GM19238 (cell line): Measurements from ENCODE around the gene RABEP1.
A peak's percentile ranks its signal among the peaks of the same experiment; 100 is the strongest.
"Not testable (repeated sequence)": the region's sequence is repeated elsewhere in the genome, so short reads cannot be mapped to it uniquely, and the experiment has no call there.

Experiments used
- DNase-seq: peaks from one replicate; pipeline ENCODE4 v3.0.0; 2011; ENCODE audit warnings: low spot score; ENCODE audit not compliant: insufficient read length

The RABEP1 gene

DNA sequence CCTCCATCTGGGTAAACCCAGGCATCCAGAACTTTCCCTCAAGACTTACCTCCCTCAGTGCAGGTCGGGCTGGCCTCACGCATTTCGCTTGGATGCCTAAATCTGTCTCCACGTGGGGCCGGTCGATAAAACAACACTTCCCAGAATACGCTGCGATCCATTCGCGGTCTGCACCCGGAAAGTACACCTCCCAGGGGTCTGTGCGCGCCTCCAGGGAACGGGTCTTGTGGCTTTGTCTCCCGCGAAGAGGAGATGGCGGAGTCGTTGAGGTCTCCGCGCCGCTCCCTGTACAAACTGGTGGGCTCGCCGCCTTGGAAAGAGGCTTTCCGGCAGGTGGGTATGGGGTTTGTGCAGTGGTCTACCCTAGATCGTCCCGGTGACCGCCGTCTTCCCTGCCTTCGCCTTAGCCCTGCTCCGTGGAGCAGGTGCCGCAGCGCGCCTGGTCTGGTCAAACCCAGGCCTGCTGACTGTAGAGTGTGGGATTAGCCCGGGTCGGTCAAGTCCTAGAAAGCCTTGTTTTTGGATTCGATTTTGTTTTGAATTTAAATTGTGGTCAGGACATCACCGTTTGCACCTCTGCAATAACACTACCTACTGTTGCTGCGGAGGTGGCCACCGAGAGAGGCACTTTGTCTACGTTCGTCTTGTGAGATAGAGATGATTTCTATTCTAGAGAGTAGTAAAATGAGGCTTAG lies 138.0 kb downstream of the RABEP1 start, which contains the start of gene RPAIN:
TSS of gene RPAIN (plus strand) at position 224 of the 695 bp plus-strand sequence. CDS start at position 253, 29 bp downstream.
- peak; percentile 73 for DNase-seq

DNA sequence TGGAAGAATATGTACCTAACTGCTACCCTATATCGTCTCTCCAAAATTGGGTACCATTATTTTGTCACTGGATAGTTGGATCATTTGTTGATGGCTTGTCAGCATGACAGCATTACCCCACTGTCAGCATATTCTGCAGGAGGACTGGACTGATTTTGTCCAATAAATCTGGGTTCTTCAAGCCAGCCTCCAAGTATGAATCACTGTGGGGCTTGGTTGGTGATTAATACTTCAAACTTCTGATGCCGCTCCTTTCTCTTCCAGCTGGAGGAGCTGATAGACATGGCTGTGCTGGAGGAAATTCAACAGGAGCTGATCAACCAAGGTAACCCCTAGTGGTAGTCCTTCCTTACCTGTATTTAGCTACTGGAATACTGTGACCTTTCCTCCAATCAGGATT lies 140.4 kb downstream of the RABEP1 start:
- DNase-seq = no peak

DNA sequence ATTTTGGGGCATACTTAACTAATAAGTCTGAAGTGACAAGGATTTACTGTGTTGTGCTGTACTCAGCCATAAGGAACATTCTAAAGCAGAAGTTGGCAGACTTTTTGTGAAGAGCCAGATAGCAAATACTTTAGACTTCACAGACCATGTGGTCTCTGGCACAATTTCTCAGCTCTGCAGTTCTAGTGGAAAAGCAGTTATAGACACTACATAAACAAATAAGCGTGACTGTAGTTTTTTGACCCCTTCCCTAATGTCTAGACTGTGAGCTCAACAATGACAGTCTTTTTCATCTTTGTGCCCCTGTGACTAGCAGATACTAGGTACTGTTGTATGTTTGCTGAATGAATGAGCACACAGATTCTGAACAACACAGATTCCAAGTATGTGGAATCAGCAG lies 142.8 kb downstream of the RABEP1 start:
- no peak for DNase-seq

DNA sequence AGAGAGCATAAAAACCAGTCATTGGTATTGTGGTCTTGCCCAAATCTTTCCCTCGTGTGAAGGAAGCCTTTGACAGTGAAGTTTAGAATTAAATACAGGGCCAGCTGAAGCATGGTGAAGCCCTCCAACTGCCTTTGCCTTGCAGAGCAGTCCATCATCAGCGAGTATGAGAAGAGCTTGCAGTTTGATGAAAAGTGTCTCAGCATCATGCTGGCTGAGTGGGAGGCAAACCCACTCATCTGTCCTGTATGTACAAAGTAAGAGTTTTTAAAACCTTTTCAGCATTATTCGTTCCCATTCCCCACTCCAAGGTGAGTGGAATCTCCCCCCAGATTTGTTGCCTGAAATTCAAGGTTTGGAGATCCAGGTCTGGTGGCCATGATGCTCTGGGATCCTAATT lies 143.7 kb downstream of the RABEP1 start:
- DNase-seq = no peak

DNA sequence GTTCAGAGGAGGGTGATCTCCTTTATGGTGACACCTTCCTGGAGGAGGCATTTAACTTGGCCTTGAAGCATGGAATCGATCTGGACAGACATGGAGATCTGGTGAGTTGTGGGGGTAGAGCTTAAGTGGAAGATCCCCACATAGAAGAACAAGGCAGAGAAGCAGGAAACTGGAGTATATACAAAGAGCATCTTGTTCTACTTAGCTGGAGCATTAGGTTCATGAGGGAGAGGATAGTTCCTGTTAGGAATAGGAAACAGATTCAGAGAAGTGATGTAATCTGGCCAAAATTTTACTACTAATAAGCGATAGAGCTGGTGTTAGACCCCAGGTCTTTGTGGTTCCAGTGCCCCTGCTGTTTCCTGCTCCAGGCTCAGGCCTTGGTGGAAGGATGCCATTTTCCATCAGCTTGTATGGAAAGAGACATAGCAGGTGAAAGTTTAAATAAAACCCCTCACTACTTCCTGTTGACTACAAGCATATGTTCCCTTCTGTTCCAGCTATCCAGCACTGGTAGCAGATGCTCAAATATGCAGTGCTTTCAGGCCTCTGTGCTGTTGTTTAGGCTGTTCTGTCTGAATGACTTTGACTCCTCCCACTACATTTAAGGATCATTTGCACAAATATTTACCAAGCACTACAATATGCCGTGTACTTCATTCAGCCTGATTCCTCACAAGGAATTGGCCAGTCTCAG lies 147.3 kb downstream of the RABEP1 start:
- DNase-seq = no peak

DNA sequence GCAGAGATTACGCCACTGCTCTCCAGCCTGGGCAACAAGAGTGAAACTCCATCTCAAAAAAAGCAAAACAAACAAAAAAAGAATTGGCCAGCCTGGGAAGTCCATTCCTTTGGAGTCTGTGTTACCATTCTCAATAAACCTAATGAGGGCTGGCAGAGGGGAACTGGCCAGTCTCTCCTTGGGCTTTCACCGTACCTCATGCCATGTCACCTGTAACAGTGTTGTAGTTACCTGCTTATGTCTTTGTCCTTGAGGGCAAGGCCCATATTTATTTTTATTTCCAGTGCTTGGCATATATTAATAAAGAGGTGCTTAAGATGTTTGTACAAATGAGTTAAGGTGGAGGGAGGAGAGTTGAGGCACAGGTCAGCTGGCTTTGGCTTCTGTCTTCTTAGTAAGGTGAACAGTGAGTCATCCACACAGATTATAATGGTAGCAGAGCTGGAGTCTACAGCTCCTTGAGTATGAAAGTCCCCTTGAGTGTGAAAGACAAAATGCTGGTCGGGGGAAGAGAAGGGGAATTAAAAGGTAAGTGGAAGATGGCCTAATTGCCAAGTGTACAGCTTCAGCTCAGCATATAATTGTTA lies 148.4 kb downstream of the RABEP1 start:
- DNase-seq = no peak

DNA sequence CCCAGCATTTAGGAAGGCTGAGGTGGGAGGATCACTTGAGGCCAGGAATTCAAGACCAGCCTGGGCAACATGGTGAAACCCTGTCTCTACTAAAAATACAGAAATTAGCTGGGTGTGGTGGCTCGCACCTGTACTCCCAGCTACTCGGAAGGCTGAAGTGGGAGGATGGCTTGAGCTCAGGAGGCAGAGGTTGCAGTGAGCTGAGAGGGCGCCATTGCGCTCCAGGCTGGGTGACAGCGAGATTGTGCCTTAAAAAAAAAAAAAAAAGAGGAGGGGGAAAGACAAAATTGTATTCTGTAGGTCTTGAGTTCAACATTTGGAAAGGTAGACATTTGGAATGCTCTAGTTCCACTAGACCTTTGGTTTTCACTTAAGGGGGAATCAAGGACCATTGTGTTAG lies 149.2 kb downstream of the RABEP1 start:
- not testable (repeated sequence) for DNase-seq

DNA sequence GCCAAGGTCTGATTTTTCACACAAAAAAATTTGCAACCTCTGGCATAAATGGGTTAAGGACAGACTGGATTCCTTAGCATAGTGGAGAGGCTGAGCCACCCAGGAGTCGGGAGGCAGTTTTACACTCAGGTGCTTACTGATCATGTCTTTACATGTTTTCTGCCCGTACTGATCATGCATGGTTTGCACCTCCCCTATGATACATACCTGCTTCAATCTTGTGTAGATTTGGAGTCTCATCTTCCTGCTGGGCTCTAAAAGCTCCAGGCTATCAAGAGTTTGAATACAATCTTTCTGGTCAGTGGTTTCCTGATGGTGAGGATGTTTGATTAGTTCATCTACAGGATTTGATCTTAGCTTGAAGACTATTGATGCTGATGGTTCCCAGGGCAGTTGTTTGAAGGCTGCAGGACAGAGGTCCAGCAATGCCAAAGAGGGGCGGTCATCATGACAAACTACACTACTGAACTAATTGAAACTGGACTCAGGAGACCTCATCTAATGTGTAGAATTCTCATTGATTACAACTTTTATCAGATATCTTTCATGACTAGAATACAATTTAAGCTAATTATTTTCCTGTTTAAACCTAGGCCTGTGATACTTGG lies 150.0 kb downstream of the RABEP1 start:
- DNase-seq = no peak

DNA sequence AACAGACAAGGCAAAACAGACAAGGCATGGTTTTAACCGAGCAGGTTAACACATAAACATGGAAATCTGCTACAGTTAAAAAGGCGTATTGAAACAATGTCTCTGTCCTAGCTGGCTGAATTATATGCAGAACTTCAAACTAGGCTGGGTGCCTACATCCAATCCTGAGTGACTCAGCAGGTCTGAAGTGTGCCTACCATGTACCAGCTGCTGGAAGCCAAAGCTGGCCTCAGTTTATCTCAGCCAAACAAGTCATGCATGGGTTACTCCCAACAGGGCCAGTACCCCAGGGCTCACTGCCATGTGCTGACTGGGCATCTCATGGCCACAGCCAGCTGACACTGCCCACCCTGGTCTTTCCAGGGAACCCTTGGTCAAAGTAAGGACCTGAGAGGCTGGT lies 152.9 kb downstream of the RABEP1 start:
- no peak for DNase-seq
